ENCODE data around the gene MCRIP2.
A peak's percentile ranks its signal among the peaks of the same experiment; 100 is the strongest.

Gene MCRIP2

DNA sequence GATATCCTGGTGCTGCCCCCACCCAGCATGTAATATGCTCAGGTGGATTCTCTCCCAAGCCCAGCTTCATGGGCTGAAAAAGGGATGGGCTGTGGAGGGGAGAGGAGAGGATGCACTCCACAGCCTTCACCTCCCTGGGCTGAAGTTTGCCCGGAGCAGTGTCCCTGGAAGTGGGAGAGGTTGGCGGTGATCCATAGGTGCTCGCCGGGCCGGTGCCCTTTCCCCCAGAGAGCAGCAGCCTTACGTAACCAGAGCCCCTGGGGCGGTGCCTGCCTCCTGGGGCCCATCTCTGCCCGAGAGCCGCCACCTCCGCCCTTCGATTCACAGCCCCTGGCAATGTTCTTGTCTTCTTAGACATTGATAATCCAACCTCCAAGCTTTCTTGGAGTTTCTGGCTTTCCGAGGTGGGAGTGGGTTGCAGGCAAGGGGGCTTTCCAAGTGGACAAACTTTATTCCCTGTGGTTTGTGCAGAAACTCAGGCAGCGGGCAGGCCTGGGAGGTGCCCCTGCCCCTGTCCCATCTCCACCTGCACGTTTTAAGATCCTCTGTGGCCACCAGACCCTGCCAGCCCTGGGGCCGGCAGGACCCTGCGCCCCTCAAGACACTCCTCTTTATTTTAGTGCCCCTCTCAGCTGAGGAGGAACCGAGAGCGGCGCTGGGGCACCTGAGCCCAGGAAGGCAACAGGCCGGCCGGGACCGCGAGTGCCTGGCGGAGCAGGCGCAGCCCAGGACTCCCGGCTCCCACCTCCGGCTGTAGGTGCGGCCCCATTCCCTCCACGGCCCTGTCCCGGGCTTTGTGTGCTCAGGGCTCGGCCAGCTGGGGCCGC lies 4.4 kb downstream of the MCRIP2 start:
- Histone ChIP-seq H3K36me3 (no peaks in the 10 kb centered on the region), H3K4me1 (peaks cover 2% of the 10 kb centered on the region; the same call in 1 of the 2 replicates), H3K27me3 (no peaks in the 10 kb centered on the region), H3K9me3 (no peaks in the 10 kb centered on the region), H3K4me3 (ENCODE audit: low read depth, low read length) (no peak overlapping the region)
- TF ChIP-seq, protein P1, sequence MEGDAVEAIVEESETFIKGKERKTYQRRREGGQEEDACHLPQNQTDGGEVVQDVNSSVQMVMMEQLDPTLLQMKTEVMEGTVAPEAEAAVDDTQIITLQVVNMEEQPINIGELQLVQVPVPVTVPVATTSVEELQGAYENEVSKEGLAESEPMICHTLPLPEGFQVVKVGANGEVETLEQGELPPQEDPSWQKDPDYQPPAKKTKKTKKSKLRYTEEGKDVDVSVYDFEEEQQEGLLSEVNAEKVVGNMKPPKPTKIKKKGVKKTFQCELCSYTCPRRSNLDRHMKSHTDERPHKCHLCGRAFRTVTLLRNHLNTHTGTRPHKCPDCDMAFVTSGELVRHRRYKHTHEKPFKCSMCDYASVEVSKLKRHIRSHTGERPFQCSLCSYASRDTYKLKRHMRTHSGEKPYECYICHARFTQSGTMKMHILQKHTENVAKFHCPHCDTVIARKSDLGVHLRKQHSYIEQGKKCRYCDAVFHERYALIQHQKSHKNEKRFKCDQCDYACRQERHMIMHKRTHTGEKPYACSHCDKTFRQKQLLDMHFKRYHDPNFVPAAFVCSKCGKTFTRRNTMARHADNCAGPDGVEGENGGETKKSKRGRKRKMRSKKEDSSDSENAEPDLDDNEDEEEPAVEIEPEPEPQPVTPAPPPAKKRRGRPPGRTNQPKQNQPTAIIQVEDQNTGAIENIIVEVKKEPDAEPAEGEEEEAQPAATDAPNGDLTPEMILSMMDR (IDR thresholded peaks at IDR 0.05; ENCODE audit: low read depth, low read length) = no peak
- DNase-seq = no peak

DNA sequence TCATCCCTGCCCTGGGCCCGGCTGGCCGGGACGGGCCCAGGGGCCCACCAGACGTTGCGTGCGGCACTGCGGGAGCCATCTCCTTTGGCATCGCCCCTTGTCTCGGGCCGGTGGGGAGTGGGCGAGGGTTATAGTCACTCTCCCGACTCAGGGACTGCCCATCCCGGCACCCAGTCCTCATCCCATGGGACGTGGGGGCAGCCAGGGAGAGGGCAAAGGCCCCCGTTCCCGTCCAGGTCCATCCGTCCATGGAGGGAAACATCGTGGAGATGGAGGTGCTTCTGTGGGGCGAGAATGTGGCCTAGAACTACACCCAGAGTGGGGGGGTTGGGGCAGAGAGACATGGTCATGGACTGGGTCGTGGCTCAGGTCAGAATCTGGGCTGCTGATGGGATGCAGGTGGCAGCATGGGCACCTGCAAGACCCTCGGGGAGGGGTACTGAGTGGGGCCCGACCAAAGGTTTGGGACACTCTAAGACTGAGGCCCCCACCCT lies 5.1 kb downstream of the MCRIP2 start:
- DNase-seq = no peak
- Histone ChIP-seq H3K9me3 (no peaks in the 10 kb centered on the region), H3K4me1 (peaks cover 2% of the 10 kb centered on the region; the same call in 1 of the 2 replicates), H3K36me3 (no peaks in the 10 kb centered on the region), H3K4me3 (ENCODE audit: low read depth, low read length) (no peak overlapping the region), H3K27me3 (no peaks in the 10 kb centered on the region)
- TF ChIP-seq, protein P1 (IDR thresholded peaks at IDR 0.05; ENCODE audit: low read depth, low read length) = no peak

DNA sequence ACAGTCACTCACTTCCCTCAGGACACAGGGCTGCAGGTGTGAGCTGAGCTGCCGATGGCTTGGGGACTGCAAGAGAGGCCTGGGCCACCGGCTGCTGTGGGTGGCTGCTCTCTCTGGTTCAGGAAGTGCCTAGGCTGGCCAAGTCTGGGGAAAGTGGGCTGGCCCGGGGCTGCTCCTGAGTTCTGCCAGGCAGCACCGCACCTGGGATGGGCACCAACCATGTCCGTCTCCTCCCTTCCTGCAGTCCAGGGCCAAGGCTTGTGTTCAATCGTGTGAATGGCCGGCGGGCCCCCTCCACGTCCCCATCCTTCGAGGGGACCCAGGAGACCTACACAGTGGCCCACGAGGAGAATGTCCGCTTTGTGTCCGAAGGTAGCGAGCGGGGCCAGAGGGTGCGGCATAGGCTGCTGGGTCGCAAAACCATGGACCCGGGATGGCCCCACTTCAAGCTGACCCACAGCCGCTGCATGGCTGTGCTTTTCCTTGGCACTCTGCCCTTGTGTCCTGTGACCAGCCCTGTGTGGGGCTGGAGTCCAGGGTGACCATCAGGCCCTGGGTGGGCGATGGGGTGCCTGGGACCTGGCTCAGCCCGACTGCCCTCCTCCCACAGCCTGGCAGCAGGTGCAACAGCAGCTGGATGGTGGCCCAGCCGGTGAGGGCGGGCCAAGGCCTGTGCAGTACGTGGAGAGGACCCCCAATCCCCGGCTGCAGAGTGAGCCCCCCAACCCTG lies 5.7 kb downstream of the MCRIP2 start:
- DNase-seq = no peak
- Histone ChIP-seq H3K9me3 (no peaks in the 10 kb centered on the region), H3K4me3 (ENCODE audit: low read depth, low read length) (no peak overlapping the region), H3K27me3 (no peaks in the 10 kb centered on the region), H3K4me1 (peaks cover 2% of the 10 kb centered on the region; the same call in 1 of the 2 replicates), H3K36me3 (no peaks in the 10 kb centered on the region)
- TF ChIP-seq, protein P1 (IDR thresholded peaks at IDR 0.05; ENCODE audit: low read depth, low read length) = no peak

DNA sequence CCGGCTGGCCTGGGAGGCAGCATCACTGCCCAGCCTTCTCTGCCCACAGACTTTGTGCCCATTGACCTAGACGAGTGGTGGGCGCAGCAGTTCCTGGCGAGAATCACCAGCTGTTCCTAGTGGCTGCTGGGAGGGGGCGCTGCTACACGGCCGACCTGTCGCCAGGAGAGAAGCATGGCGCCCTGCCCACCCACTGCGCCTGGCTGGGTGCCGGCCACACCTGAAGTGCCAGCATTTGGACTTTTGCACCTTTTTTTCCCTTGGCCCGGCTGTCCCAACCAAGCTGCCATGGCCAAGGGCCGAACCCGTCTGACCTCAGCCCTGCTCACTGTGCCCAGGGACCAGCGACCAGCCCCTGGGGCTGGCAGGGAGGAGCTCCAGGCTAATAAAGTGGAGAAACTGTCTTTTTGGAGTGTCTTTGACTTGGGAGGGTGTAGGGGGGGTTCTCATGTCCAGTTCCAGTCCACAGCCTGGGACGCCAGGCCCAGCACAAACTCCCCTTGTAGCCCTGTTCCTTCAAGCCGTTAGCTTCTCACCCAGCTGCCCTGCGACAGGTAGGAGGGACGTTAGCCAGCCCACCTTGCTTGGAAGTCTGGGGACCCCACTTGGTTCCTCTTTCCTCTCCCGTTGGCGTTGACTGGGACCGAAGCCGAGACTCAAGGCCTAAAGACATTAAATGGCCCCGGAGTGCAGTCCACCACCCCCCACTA lies 6.6 kb downstream of the MCRIP2 start:
- Histone ChIP-seq H3K27me3 (no peaks in the 10 kb centered on the region), H3K36me3 (no peaks in the 10 kb centered on the region), H3K9me3 (no peaks in the 10 kb centered on the region), H3K4me1 (no peaks in the 10 kb centered on the region), H3K4me3 (ENCODE audit: low read depth, low read length) (peak overlapping the region; percentile 82)
- TF ChIP-seq, protein P1 (IDR thresholded peaks at IDR 0.05; ENCODE audit: low read depth, low read length) = peak; percentile 65
- DNase-seq = peak; percentile 79

DNA sequence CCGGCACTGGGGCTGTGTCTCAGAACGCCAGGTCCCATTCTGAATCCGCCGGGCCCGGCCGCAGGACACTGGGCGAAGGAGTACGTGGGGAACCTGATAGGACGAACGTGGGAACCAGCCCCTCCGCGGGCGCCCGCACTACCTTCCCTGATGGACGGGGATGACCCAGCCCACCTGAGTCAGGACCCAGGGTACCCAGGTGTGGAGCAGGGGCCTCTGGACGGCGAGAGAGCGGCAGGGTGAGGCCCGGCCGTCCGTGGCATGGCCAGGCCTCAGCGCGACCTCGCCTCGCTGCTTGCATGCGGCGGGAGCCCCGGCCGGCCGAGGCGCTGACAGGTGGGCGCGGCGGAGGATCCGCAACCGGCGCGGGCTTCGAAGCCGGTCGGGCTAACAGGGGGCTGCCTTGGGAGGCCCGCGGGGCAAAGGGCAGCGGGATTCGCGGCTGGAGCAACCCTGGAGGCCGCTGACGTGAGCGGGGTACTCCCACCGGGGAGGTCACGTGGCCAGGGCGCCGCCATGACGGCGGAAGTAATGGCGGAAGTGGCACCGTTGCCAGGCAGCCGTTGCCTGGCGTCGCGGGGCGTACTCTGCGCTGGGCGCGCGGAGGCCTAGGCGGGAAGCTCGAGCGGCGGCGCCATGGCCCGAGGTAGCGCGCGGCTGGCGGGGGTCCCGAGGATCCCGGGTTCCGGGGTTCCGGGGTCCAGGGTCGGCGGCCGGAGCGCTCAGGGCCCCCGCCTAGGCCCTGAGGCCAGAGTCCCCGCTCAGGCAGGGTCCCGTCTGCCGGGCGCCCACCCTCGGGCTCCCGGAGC lies 7.4 kb downstream of the MCRIP2 start, which contains the start of gene WDR90:
TSS of gene WDR90 (plus strand) at position 585 of the 809 bp plus-strand sequence. CDS start at position 637, 52 bp downstream.
- H3K9me3 ChIP-seq = no peaks in the 10 kb centered on the region
- TF ChIP-seq, protein P1 (IDR thresholded peaks at IDR 0.05; ENCODE audit: low read depth, low read length) = no peak
- no peaks in the 10 kb centered on the region for H3K27me3 ChIP-seq
- no peaks in the 10 kb centered on the region; the same call in 1 of the 2 replicates for H3K36me3 ChIP-seq
- H3K4me3 ChIP-seq (ENCODE audit: low read depth, low read length) = peak within 1 kb of the TSS; percentile 82
- no peaks in the 10 kb centered on the region for H3K4me1 ChIP-seq
- DNase-seq = peak; percentile 97

Data from BE2C (cell line).